Upper lobe of left lung (tissue), 4 donors: Measurements from ENCODE around the gene ME3.

Experiments
- CTCF ChIP-seq, 6 experiments: fragments of 450-650 bp in 4 of 6; fragments of 200-600 bp in 2 of 6; sonication (generic) in 2 of 6; IDR thresholded peaks; one replicate each; pipeline ENCODE4 v1.5.1; 2016 to 2019; ENCODE audit warnings: antibody characterized with exemption in 6 of 6
- EP300 ChIP-seq, 4 donors: sonication (generic); formaldehyde crosslinking; IDR thresholded peaks; one replicate each; pipeline ENCODE4 v1.5.1; 2017; ENCODE audit warnings: antibody characterized with exemption in 4 of 4, control low read depth in 2 of 4

- TF ChIP-seq CTCF (IDR thresholded peaks at IDR 0.05) (no peak), EP300 (IDR thresholded peaks at IDR 0.05) (no peak)
Observed at GRCh38 chr11:86483940-86484794, 188.2 kb downstream of the ME3 start.
